SK-N-SH (cell line): ENCODE results near the gene CDK6. TPM values are rescaled to one million over a fixed set of nuclear protein-coding genes. Genes with fewer than 3 reads are reported as not detected.

Experiments used
- CTCF ChIA-PET: fragments of 300-600, 350-600 bp; formaldehyde crosslinking; extraction: SDS; loops from one replicate; lab custom pipeline; 2021; lab: Yijun Ruan, JAX
- POLR2A ChIA-PET: fragments of 350-600 bp; sonication (Branson Sonifier 250); formaldehyde crosslinking; extraction: SDS; loops from one replicate; lab custom pipeline; 2020; ENCODE audit warnings: antibody characterized with exemption, inconsistent platforms; lab: Yijun Ruan, JAX
- DNase-seq: peaks from one replicate; pipeline ENCODE4 v3.0.0; 2012
- H2AFZ ChIP-seq: fragments of 200-600 bp; sonication (generic); 2 replicates; pipeline ENCODE4 v1.8.1; 2016; ENCODE audit warnings: antibody characterized with exemption, mild to moderate bottlenecking, low read depth
- H3F3A ChIP-seq: fragments of 200-600 bp; sonication (generic); replicated peaks from 2 replicates; pipeline ENCODE3; 2016; ENCODE audit warnings: antibody characterized with exemption, mild to moderate bottlenecking; ENCODE audit not compliant: insufficient read depth
- H3K27ac ChIP-seq, 2 experiments: fragments of 200-500 bp in 1 of 2; fragments of 200-600 bp in 1 of 2; sonication (Bioruptor generic) in 1 of 2; sonication (generic), shearing (Covaris generic) in 1 of 2; 2 replicates each; pipeline versions ENCODE4 v1.5.1 to v1.6.1; 2014 to 2016; ENCODE audit warnings: low read depth in 2 of 2, inconsistent platforms in 1 of 2, low read length in 1 of 2, mild to moderate bottlenecking in 1 of 2, mixed read lengths in 1 of 2
- H3K27me3 ChIP-seq: fragments of 200-600 bp; sonication (generic), shearing (Covaris generic); 2 replicates; pipeline ENCODE4 v1.6.1; 2016; ENCODE audit warnings: mixed run types; ENCODE audit not compliant: insufficient read depth
- H3K36me3 ChIP-seq, 2 experiments: fragments of 200-500 bp in 1 of 2; fragments of 200-600 bp in 1 of 2; sonication (Bioruptor generic) in 1 of 2; sonication (generic) in 1 of 2; replicated peaks in 1 of 2; 2 replicates each; pipeline versions ENCODE3 to v1.5.1; 2014 to 2016; ENCODE audit warnings: low read length in 1 of 2, mild to moderate bottlenecking in 1 of 2; ENCODE audit not compliant: insufficient read depth in 2 of 2, control insufficient read depth in 1 of 2
- H3K4me1 ChIP-seq, 2 experiments: fragments of 200-500 bp in 1 of 2; fragments of 200-600 bp in 1 of 2; sonication (Bioruptor generic) in 1 of 2; sonication (generic), shearing (Covaris generic) in 1 of 2; 2 replicates each; pipeline versions ENCODE4 v1.5.1 to v1.6.1; 2014 to 2016; ENCODE audit warnings: low read depth in 1 of 2, low read length in 1 of 2, mixed run types in 1 of 2; ENCODE audit not compliant: insufficient read depth in 2 of 2, control insufficient read depth in 1 of 2
- H3K4me2 ChIP-seq: fragments of 200-600 bp; sonication (generic), shearing (Covaris generic); 2 replicates; pipeline ENCODE4 v1.6.1; 2017; ENCODE audit warnings: mixed run types
- H3K4me3 ChIP-seq, 2 experiments: fragments of 200-500 bp in 1 of 2; fragments of 200-600 bp in 1 of 2; sonication (Bioruptor generic) in 1 of 2; sonication (generic), shearing (Covaris generic) in 1 of 2; 2 replicates each; pipeline versions ENCODE4 v1.5.1 to v1.8.1; 2014 to 2016; ENCODE audit warnings: low read depth in 2 of 2, inconsistent platforms in 1 of 2, low read length in 1 of 2, mild to moderate bottlenecking in 1 of 2, mixed read lengths in 1 of 2, moderate library complexity in 1 of 2
- H3K79me2 ChIP-seq: fragments of 200-600 bp; sonication (generic); 2 replicates; pipeline ENCODE4 v1.8.1; 2017; ENCODE audit warnings: mild to moderate bottlenecking; ENCODE audit not compliant: insufficient read depth
- H3K9ac ChIP-seq: fragments of 200-600 bp; sonication (generic); 2 replicates; pipeline ENCODE4 v1.6.1; 2017; ENCODE audit warnings: mixed run types
- H3K9me2 ChIP-seq: fragments of 200-600 bp; sonication (generic); 2 replicates; pipeline ENCODE4 v1.6.1; 2017; ENCODE audit warnings: mixed run types
- H3K9me3 ChIP-seq: fragments of 200-600 bp; sonication (generic); 2 replicates; pipeline ENCODE4 v1.6.1; 2017; ENCODE audit warnings: mixed run types, mild to moderate bottlenecking, moderate library complexity
- H4K20me1 ChIP-seq: fragments of 200-600 bp; sonication (generic); 2 replicates; pipeline ENCODE4 v1.6.1; 2017; ENCODE audit warnings: mild to moderate bottlenecking, mixed run types; ENCODE audit not compliant: insufficient read depth
- CTCF ChIP-seq: fragments of 200-600 bp; sonication (generic); IDR thresholded peaks from 2 replicates; pipeline ENCODE4 v1.6.1; 2017; ENCODE audit warnings: antibody characterized with exemption, mild to moderate bottlenecking, moderate library complexity
- EP300 ChIP-seq, 2 experiments: IDR thresholded peaks; 2 replicates each; pipeline versions ENCODE4 v1.4.0 to v1.6.1; 2012; ENCODE audit warnings: borderline replicate concordance in 1 of 2, low read depth in 1 of 2, low read length in 1 of 2
- FOSL2 ChIP-seq: IDR thresholded peaks from 2 replicates; pipeline ENCODE4 v1.4.0; 2012; ENCODE audit warnings: low read depth, mild to moderate bottlenecking, moderate library complexity, borderline replicate concordance
- FOXM1 ChIP-seq: IDR thresholded peaks from 2 replicates; pipeline ENCODE4 v1.4.0; 2012; ENCODE audit warnings: low read depth, mild to moderate bottlenecking
- IRF3 ChIP-seq: fragments of 150-350 bp; IDR thresholded peaks from 2 replicates; pipeline ENCODE4 v1.6.1; 2016; ENCODE audit warnings: mild to moderate bottlenecking, low read depth, low read length
- JUND ChIP-seq: IDR thresholded peaks from 2 replicates; pipeline ENCODE4 v1.4.0; 2012
- MAX ChIP-seq: IDR thresholded peaks from 2 replicates; pipeline ENCODE4 v1.4.0; 2012; ENCODE audit warnings: low read depth
- NFIC ChIP-seq: IDR thresholded peaks from 2 replicates; pipeline ENCODE4 v1.4.0; 2012; ENCODE audit warnings: borderline replicate concordance
- NRF1 ChIP-seq: IDR thresholded peaks from 2 replicates; pipeline ENCODE4 v1.6.1; 2012; ENCODE audit warnings: low read depth, mild to moderate bottlenecking, low read length
- PBX3 ChIP-seq: IDR thresholded peaks from 2 replicates; pipeline ENCODE4; 2012
- REST ChIP-seq: IDR thresholded peaks from 2 replicates; pipeline ENCODE4 v1.6.1; 2012; ENCODE audit warnings: mild to moderate bottlenecking, low read depth, low read length, moderate library complexity
- RXRA ChIP-seq: IDR thresholded peaks from 2 replicates; pipeline ENCODE4 v1.4.0; 2012; ENCODE audit warnings: low read depth, mild to moderate bottlenecking, borderline replicate concordance
- TAF1 ChIP-seq: IDR thresholded peaks from 2 replicates; pipeline ENCODE4 v1.6.1; 2012; ENCODE audit warnings: low read depth, mild to moderate bottlenecking, low read length, moderate library complexity, borderline replicate concordance
- TCF12 ChIP-seq: IDR thresholded peaks from 2 replicates; pipeline ENCODE4 v1.4.0; 2012
- USF1 ChIP-seq: IDR thresholded peaks from 2 replicates; pipeline ENCODE4 v1.4.0; 2012; ENCODE audit warnings: low read depth, borderline replicate concordance
- ZBTB33 ChIP-seq: IDR thresholded peaks from 2 replicates; pipeline ENCODE4 v1.4.0; 2012; ENCODE audit warnings: low read depth, borderline replicate concordance
- WGBS: methylation state at CpG from one replicate; pipeline ENCODE4 v1.1.6; 2017; ENCODE audit warnings: low lambda C conversion rate; 5-methylcytosine and 5-hydroxymethylcytosine counted together
- polyA plus RNA-seq, 3 experiments: library from polyadenylated mRNA; depleted of rRNA; stranded (reverse); fragments of >200 nt; gene quantifications; 2 replicates each; pipeline ENCODE4 v1.2.3, GENCODE V29; 2012

The CDK6 gene
- polyA plus RNA-seq, 1 of the 3 experiments (the other 2 are of a cell fraction), result 30.3 TPM

GRCh38 chr7:92831716-92832533, 4.4 kb downstream of the CDK6 start:
- Histone ChIP-seq H3F3A (peaks cover 31% of the 10 kb centered on the region), H4K20me1 (peaks cover 19% of the 10 kb centered on the region), H3K4me3 (peak overlapping the region; percentile 80 to 88), H3K27ac (peak overlapping the region; percentile 95 to 96), H2AFZ (no peak overlapping the region), H3K9ac (peak overlapping the region; percentile 95), H3K79me2 (peaks cover 92% of the 10 kb centered on the region), H3K36me3 (peaks cover 53 to 54% of the 10 kb centered on the region in 2 experiments), H3K9me3 (no peaks in the 10 kb centered on the region), H3K27me3 (no peaks in the 10 kb centered on the region), H3K4me1 (peaks cover 31 to 50% of the 10 kb centered on the region in 2 experiments; a peak in 3 of 4 replicates), H3K4me2 (peak overlapping the region; percentile 91), H3K9me2 (no peaks in the 10 kb centered on the region)
- CTCF ChIA-PET, result interaction anchor here (0.6 to 5.2 kb wide), 38 partner anchors 10 to 289 kb away, joined by 3 to 96 read pairs (median 6); no protein-coding TSS in a partner anchor
- peak; percentile 22 for DNase-seq
- TF ChIP-seq JUND (0 out of 2 replicates have a peak, but pooled peaks have one; percentile 18), FOXM1 (no peak), FOSL2 (peak; percentile 43; the same call in 1 of the 2 replicates), TAF1 (0 out of 2 replicates have a peak, but pooled peaks have one; percentile 16), NFIC (peak; percentile 47; the same call in 1 of the 2 replicates), NRF1 (no peak), PBX3 (peak; percentile 28; the same call in 1 of the 2 replicates), EP300 (IDR thresholded peaks at IDR 0.05; ENCODE audit: borderline replicate concordance in 1 of 2, low read depth in 1 of 2, low read length in 1 of 2) (peak in 1 of 2 experiments; percentile 19; a peak in 1 of 4 replicates), ZBTB33 (no peak), IRF3 (no peak), MAX (peak; percentile 97), TCF12 (peak; percentile 81), USF1 (no peak), REST (no peak), RXRA (peak; percentile 67), CTCF (no peak)
- 34% methylated on average over 7 of the region's 7 CpGs for WGBS
- POLR2A ChIA-PET, result interaction anchor here (0.6 to 2.2 kb wide), 3 partner anchors 20 to 65 kb away, joined by 3 to 9 read pairs (median 3); no protein-coding TSS in a partner anchor
